Calu3 (cell line): ENCODE measurements around the gene ACAP3. TPM values are rescaled to one million over a fixed set of nuclear protein-coding genes. Genes with fewer than 3 reads are reported as not detected.
A peak's percentile ranks its signal among the peaks of the same experiment; 100 is the strongest.

Experiments
- BruUV-seq: library from RNA; stranded (reverse); fragments of 400-500 nt; replicated peaks from 2 replicates; lab custom pipeline; 2021; lab: Mats Ljungman, UMichigan
- CTCF ChIA-PET: fragments of 300-600 bp; sonication (Branson Sonifier 250); formaldehyde crosslinking; loops from one replicate; lab custom pipeline; 2022; ENCODE audit warnings: antibody characterized with exemption; lab: Charles Lee
- DNase-seq: peaks from one replicate; pipeline ENCODE4 v3.0.0; 2022
- H3K27ac Mint-ChIP-seq: one replicate; pipeline ENCODE4 v1.8.0; 2022; ENCODE audit warnings: mixed read lengths; ENCODE audit not compliant: unreplicated experiment
- H3K27me3 Mint-ChIP-seq: one replicate; pipeline ENCODE4 v1.8.0; 2022; ENCODE audit warnings: mixed read lengths; ENCODE audit not compliant: unreplicated experiment
- H3K36me3 Mint-ChIP-seq: one replicate; pipeline ENCODE4 v1.8.0; 2022; ENCODE audit warnings: mild to moderate bottlenecking, moderate library complexity, mixed read lengths; ENCODE audit not compliant: insufficient read depth, unreplicated experiment
- H3K4me1 Mint-ChIP-seq: one replicate; pipeline ENCODE4 v1.8.0; 2022; ENCODE audit warnings: mild to moderate bottlenecking, low read depth, mixed read lengths; ENCODE audit not compliant: unreplicated experiment
- H3K4me3 Mint-ChIP-seq: one replicate; pipeline ENCODE4 v1.8.0; 2022; ENCODE audit warnings: mild to moderate bottlenecking, low read depth, moderate library complexity, mixed read lengths; ENCODE audit not compliant: unreplicated experiment
- H3K9me3 Mint-ChIP-seq: one replicate; pipeline ENCODE4 v1.8.0; 2022; ENCODE audit warnings: low read depth, mixed read lengths; ENCODE audit not compliant: unreplicated experiment
- CTCF ChIP-seq: fragments of 200-600 bp; IDR thresholded peaks from one replicate; pipeline ENCODE4 v1.8.0; 2022; ENCODE audit warnings: antibody characterized with exemption; ENCODE audit not compliant: unreplicated experiment
- intact Hi-C: fragments of 100-400 bp; cut with micrococcal nuclease; formaldehyde crosslinking; loops from one replicate; pipeline ENCODE4 v1.10.0; 2022; ENCODE audit not compliant: unreplicated experiment
- total RNA-seq: library from RNA; stranded (reverse); gene quantifications from 2 replicates; pipeline ENCODE4 v1.2.3, GENCODE V29; 2022

The ACAP3 gene
- total RNA-seq, 1 experiment from 2014 or later: 41.1 TPM

- DNase-seq: no peak
- intact Hi-C loops: no loop called here
- H3K36me3 Mint-ChIP-seq: peaks cover 30% of the 10 kb centered on the region
- H3K27ac Mint-ChIP-seq: no peak overlapping the region
- CTCF ChIA-PET: no interaction called here
- H3K9me3 Mint-ChIP-seq: no peaks in the 10 kb centered on the region
- no TSS peak for BruUV-seq
- TF ChIP-seq CTCF: no peak
- H3K27me3 Mint-ChIP-seq: no peaks in the 10 kb centered on the region
- H3K4me1 Mint-ChIP-seq: peaks cover 13% of the 10 kb centered on the region
- peak overlapping the region; percentile 85 for H3K4me3 Mint-ChIP-seq
Measured at GRCh38 chr1:1274931-1275431, 32.7 kb downstream of the ACAP3 start.

- DNase-seq: no peak
- peaks cover 35% of the 10 kb centered on the region for H3K36me3 Mint-ChIP-seq
- H3K4me1 Mint-ChIP-seq: peaks cover 14% of the 10 kb centered on the region
- H3K9me3 Mint-ChIP-seq: no peaks in the 10 kb centered on the region
- CTCF ChIA-PET: no interaction called here
- BruUV-seq: no TSS peak
- peak overlapping the region; percentile 85 for H3K4me3 Mint-ChIP-seq
- H3K27me3 Mint-ChIP-seq: no peaks in the 10 kb centered on the region
- no peak for TF ChIP-seq CTCF
- no peak overlapping the region for H3K27ac Mint-ChIP-seq
- intact Hi-C loops: no loop called here
Measured at GRCh38 chr1:1274299-1274930, 33.3 kb downstream of the ACAP3 start.

GRCh38 chr1:1273512-1274298, 34.0 kb downstream of the ACAP3 start, which contains the start of gene UBE2J2:
Gene UBE2J2 (minus strand): TSS chr1:1273854. CDS start chr1:1267992, 5,862 bp downstream.
- TF ChIP-seq CTCF: no peak
- CTCF ChIA-PET: interaction anchor here (0.6 to 0.8 kb wide), 4 partner anchors 8 to 759 kb away, joined by 3 to 7 read pairs (median 4); no protein-coding TSS in a partner anchor
- DNase-seq: peak; percentile 88
- Mint-ChIP-seq H3K4me3 (peak within 1 kb of the TSS; percentile 85), H3K9me3 (no peaks in the 10 kb centered on the region), H3K4me1 (peaks cover 14% of the 10 kb centered on the region), H3K27me3 (no peaks in the 10 kb centered on the region), H3K36me3 (peaks cover 36% of the 10 kb centered on the region), H3K27ac (peak within 1 kb of the TSS; percentile 64)
- intact Hi-C loops: no loop called here
- no TSS peak for BruUV-seq

GRCh38 chr1:1273209-1273511, 34.6 kb downstream of the ACAP3 start:
- CTCF ChIA-PET: interaction anchor here (0.6 to 0.8 kb wide), 4 partner anchors 9 to 759 kb away, joined by 3 to 7 read pairs (median 4); no protein-coding TSS in a partner anchor
- no peaks in the 10 kb centered on the region for H3K27me3 Mint-ChIP-seq
- H3K4me3 Mint-ChIP-seq: peak overlapping the region; percentile 85
- peaks cover 14% of the 10 kb centered on the region for H3K4me1 Mint-ChIP-seq
- TF ChIP-seq CTCF: no peak
- no peak overlapping the region for H3K27ac Mint-ChIP-seq
- no peak for DNase-seq
- peaks cover 36% of the 10 kb centered on the region for H3K36me3 Mint-ChIP-seq
- no peaks in the 10 kb centered on the region for H3K9me3 Mint-ChIP-seq
- BruUV-seq: no TSS peak
- intact Hi-C loops: no loop called here
